ENCODE results near the gene CYP4F11. TPM values are rescaled to one million over a fixed set of nuclear protein-coding genes. Genes with fewer than 3 reads are reported as not detected.

The CYP4F11 gene
- total and polyA plus RNA-seq, 2 of the 4 experiments (the other 2 are of a cell fraction): not detected

DNA sequence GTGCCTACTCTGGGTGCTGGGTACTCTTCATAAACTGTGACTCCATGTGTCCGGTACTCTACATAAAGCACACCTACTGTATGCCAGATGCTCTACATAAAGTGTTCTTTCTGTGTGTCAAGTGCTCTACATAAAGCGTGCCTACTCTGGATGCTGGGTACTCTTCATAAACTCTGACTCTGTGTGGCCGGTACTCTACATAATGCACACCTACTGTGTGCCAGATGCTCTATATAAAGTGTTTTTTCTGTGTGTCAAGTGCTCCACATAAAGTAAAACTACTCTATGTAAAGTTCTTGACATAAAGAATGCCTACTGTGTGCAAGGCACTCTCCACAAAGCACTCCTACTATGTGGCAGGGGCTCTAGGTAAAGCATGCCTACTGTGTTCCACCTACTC, 1.8 kb upstream of the CYP4F11 start:
- H3K27me3 ChIP-seq (ENCODE audit: control insufficient read depth, insufficient read depth, low read length): no peaks in the 10 kb centered on the region
- DNase-seq: no peak
- H3K79me1 ChIP-seq (ENCODE audit: low read depth in 1 of 2, low read length in 2 of 2): no peaks in the 10 kb centered on the region

More for the DNA sequence above, 1.8 kb upstream of the CYP4F11 start:
- no peaks in the 10 kb centered on the region for H3K36me3 ChIP-seq (ENCODE audit: control insufficient read depth, insufficient read depth, low read length)
- H4K5ac ChIP-seq (ENCODE audit: low read depth, low read length): no peak overlapping the region
- H3K23ac ChIP-seq (ENCODE audit: low read depth, low read length): no peak overlapping the region
- H4K20me1 ChIP-seq (ENCODE audit: insufficient read depth, low read length): no peaks in the 10 kb centered on the region
- H3K18ac ChIP-seq (ENCODE audit: low read depth, low read length): no peak overlapping the region
- POLR2A ChIA-PET (ENCODE audit: unreplicated experiment): no interaction called here
- H2AK9ac ChIP-seq (replicated peaks; ENCODE audit: low read depth, low read length, poor library complexity): no peak overlapping the region
- H2BK5ac ChIP-seq (ENCODE audit: low read depth, low read length, poor library complexity, severe bottlenecking): no peak overlapping the region
- no peak overlapping the region for H4K91ac ChIP-seq (ENCODE audit: insufficient read depth, low read depth, low read length)
- H3K9ac ChIP-seq (ENCODE audit: low read depth, low read length): no peak overlapping the region
- H3K9me1 ChIP-seq (ENCODE audit: insufficient read depth, low read length): no peaks in the 10 kb centered on the region
- H2AFZ ChIP-seq (replicated peaks; ENCODE audit: low read length, poor library complexity): no peak overlapping the region
- H2BK20ac ChIP-seq (ENCODE audit: low read depth, low read length): no peak overlapping the region
- TF ChIP-seq MAZ (IDR thresholded peaks at IDR 0.05; ENCODE audit: borderline replicate concordance, low read depth, low read length): no peak
- no peak for TF ChIP-seq FOS (IDR thresholded peaks at IDR 0.05; ENCODE audit: low read depth, low read length)
- no peak overlapping the region for H3K4me3 ChIP-seq (ENCODE audit: insufficient read depth, low read depth, low read length)
- no peak overlapping the region for H4K8ac ChIP-seq (ENCODE audit: low read depth in 2 of 2, low read length in 2 of 2)
- BruUV-seq (replicated peaks): no TSS peak
- no peak for ATAC-seq (ENCODE audit: low read depth)
- no peak overlapping the region for H3K14ac ChIP-seq (replicated peaks; ENCODE audit: low read depth, low read length)
- no peak overlapping the region for H3K27ac ChIP-seq (ENCODE audit: insufficient read depth, low read length)
- H3K4me1 ChIP-seq (ENCODE audit: control insufficient read depth, insufficient read depth, low read length): no peaks in the 10 kb centered on the region
- peaks cover 3% of the 10 kb centered on the region; the same call in 1 of the 2 replicates for H3K9me3 ChIP-seq (ENCODE audit: control insufficient read depth, insufficient read depth, low read length)
- 100% methylated on average over 1 of the region's 3 CpGs; no CpG with 5 or more reads in 1 of the 2 experiments for WGBS, 2 experiments (ENCODE audit: extremely low coverage in 2 of 2, insufficient read length in 1 of 2)
- in situ Hi-C loops (cut with MboI; ENCODE audit: low sequenced_read_pairs) (no loop called here), intact Hi-C loops (cut with micrococcal nuclease) (no loop called here), dilution Hi-C loops (cut with HindIII; ENCODE audit: low sequenced_read_pairs, unreplicated experiment) (no loop called here)
- H3K4me2 ChIP-seq (ENCODE audit: low read depth, low read length): no peak overlapping the region
- H3K56ac ChIP-seq (ENCODE audit: extremely low read depth, insufficient read depth, low read length): no peak overlapping the region
- CTCF ChIA-PET: no interaction called here
- no peak overlapping the region for H2BK120ac ChIP-seq (ENCODE audit: low read depth, low read length)
- no peak overlapping the region for H2BK15ac ChIP-seq (ENCODE audit: low read depth, low read length)
- H3K4ac ChIP-seq (ENCODE audit: low read depth, low read length): no peak overlapping the region
- H2AK5ac ChIP-seq (ENCODE audit: low read depth, low read length): no peak overlapping the region

Data from IMR-90 (cell line).